ENCODE measurements around the gene ITM2A.

Gene ITM2A

DNA sequence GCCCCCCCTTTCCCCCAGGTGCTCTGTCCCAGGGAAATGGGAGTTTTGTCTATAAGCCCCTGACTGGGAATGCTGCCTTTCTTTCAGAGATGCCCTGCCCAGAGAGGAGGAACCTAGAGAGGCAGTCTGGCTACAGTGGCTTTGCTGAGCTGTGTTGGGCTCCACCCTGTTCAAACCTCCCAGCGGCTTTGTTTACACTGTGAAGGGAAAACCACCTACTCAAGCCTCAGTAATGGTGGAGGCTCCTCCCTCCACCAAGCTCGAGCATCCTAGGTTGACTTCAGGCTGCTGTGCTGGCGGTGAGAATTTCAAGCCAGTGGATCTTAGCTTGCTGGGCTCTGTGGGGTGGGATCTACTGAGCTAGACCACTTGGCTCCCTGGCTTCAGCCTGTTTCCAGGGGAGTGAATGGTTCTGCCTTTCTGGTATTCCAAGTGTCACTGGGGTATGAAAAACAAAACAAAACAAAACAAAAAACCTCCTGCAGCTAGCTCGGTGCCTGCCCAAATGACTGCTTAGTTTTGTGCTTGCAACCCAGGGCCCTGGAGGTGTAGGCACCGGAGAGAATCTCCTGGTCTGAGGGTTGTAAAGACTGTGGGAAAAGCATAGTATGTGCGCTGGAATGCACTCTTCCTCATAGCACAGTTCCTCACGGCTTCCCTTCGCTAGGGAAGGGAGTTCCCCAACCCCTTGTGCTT is 41.7 kb downstream of the ITM2A start:
- TF ChIP-seq ZNF8 (CRISPR knock-in tag; IDR thresholded peaks at IDR 0.05): no peak
- TF ChIP-seq ESRRG (CRISPR knock-in tag; IDR thresholded peaks at IDR 0.05): no peak
- TF ChIP-seq RARB (CRISPR knock-in tag; IDR thresholded peaks at IDR 0.05): no peak
- no peak for TF ChIP-seq TOX (CRISPR knock-in tag; IDR thresholded peaks at IDR 0.05; ENCODE audit: borderline replicate concordance)
- no peak for TF ChIP-seq ARNTL (CRISPR knock-in tag; IDR thresholded peaks at IDR 0.05; ENCODE audit: borderline replicate concordance, low read depth)
- no peak for TF ChIP-seq SNAI2 (CRISPR knock-in tag; IDR thresholded peaks at IDR 0.05)
- TF ChIP-seq, protein P1, sequence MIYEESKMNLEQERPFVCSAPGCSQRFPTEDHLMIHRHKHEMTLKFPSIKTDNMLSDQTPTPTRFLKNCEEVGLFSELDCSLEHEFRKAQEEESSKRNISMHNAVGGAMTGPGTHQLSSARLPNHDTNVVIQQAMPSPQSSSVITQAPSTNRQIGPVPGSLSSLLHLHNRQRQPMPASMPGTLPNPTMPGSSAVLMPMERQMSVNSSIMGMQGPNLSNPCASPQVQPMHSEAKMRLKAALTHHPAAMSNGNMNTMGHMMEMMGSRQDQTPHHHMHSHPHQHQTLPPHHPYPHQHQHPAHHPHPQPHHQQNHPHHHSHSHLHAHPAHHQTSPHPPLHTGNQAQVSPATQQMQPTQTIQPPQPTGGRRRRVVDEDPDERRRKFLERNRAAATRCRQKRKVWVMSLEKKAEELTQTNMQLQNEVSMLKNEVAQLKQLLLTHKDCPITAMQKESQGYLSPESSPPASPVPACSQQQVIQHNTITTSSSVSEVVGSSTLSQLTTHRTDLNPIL (CRISPR knock-in tag; IDR thresholded peaks at IDR 0.05; ENCODE audit: low read depth): no peak
- no peak for TF ChIP-seq TCF4 (CRISPR knock-in tag; IDR thresholded peaks at IDR 0.05; ENCODE audit: borderline replicate concordance)
- no peak for TF ChIP-seq OSR1 (CRISPR knock-in tag; IDR thresholded peaks at IDR 0.05)
- no peak for ATAC-seq

Data from SK-N-SH treated with all-trans-retinoic acid at 6 μM for 48 hours (cell line).